Right ventricle myocardium superior (tissue), 1 donor: Measurements from ENCODE around the gene FAM25A. TPM values are rescaled to one million over a fixed set of nuclear protein-coding genes. Genes with fewer than 3 reads are reported as not detected.

Source experiments
- ATAC-seq: fragments of 200-7000 bp; cut with Tn5 transposase; one replicate; pipeline ENCODE4 v1.9.1; 2020; ENCODE audit warnings: mild to moderate bottlenecking; ENCODE audit not compliant: poor library complexity
- DNase-seq: peaks from one replicate; pipeline ENCODE4 v3.0.0-alpha.2; 2020
- intact Hi-C: fragments of 100-400 bp; cut with DNase I; formaldehyde crosslinking; loops from one replicate; pipeline ENCODE4 v1.11.2; 2022
- total RNA-seq: library from RNA; stranded (reverse); fragmentation: NEBNext Ultra II Directional; extraction: Animal tissue kit (Norgen Biotek cat#: 25700); gene quantifications from one replicate; pipeline ENCODE4 v1.2.1, GENCODE V29; 2021
- donor health status: DM: no; HTN: yes; CAD: no; lungs with severe emphysema.

Gene FAM25A
- total RNA-seq, 1 donor from 2014 or later = not detected

- ATAC-seq (peak; percentile 47), DNase-seq (no peak)
- intact Hi-C loops = no loop called here
Observed at GRCh38 chr10:87053577-87054181, 33.6 kb downstream of the FAM25A start.

- DNase-seq (no peak), ATAC-seq (peak; percentile 41)
- intact Hi-C loops = no loop called here
Observed at GRCh38 chr10:87054373-87055295, 34.5 kb downstream of the FAM25A start.

GRCh38 chr10:87058171-87058570 lies 38.1 kb downstream of the FAM25A start:
- intact Hi-C loops = no loop called here
- ATAC-seq (no peak), DNase-seq (no peak)

GRCh38 chr10:87059401-87059800 lies 39.3 kb downstream of the FAM25A start:
- intact Hi-C loops = no loop called here
- DNase-seq (no peak), ATAC-seq (no peak)

- ATAC-seq (no peak), DNase-seq (no peak)
- intact Hi-C loops = no loop called here
Observed at GRCh38 chr10:87060280-87060928, 40.3 kb downstream of the FAM25A start.

- DNase-seq (no peak), ATAC-seq (no peak)
- intact Hi-C loops = no loop called here
Observed at GRCh38 chr10:87064651-87065050, 44.6 kb downstream of the FAM25A start.

GRCh38 chr10:87066178-87066577 lies 46.1 kb downstream of the FAM25A start:
- DNase-seq = no peak
- no peak for ATAC-seq
- intact Hi-C loops = no loop called here

- ATAC-seq (no peak), DNase-seq (no peak)
- intact Hi-C loops = no loop called here
Observed at GRCh38 chr10:87066865-87067264, 46.8 kb downstream of the FAM25A start.

GRCh38 chr10:87068281-87068680 lies 48.2 kb downstream of the FAM25A start:
- intact Hi-C loops = no loop called here
- no peak for DNase-seq
- no peak for ATAC-seq

GRCh38 chr10:87072449-87072848 lies 52.4 kb downstream of the FAM25A start:
- no peak for DNase-seq
- ATAC-seq = no peak
- intact Hi-C loops = no loop called here

Other genes starting within 250 kb of the FAM25A start
- 33.5 TPM for gene MMRN2, start 62.7 kb upstream of the FAM25A start, total RNA-seq
- gene SNCG, start 61.7 kb upstream of the FAM25A start, total RNA-seq = 23.5 TPM
- gene ADIRF, start 51.8 kb upstream of the FAM25A start, total RNA-seq = 43.2 TPM
- gene GLUD1, start 74.5 kb downstream of the FAM25A start, total RNA-seq = 101 TPM
- gene SHLD2, start 74.9 kb downstream of the FAM25A start, total RNA-seq = 9.6 TPM
- 1.9 TPM for gene NUTM2A, start 205.2 kb downstream of the FAM25A start, total RNA-seq